AG10803 (cell line): ENCODE measurements around the gene MCOLN3.

Experiments
- DNase-seq: peaks from one replicate; pipeline ENCODE4 v3.0.0; 2010; ENCODE audit warnings: low read depth
- H3K4me3 ChIP-seq: 2 replicates; pipeline ENCODE4 v1.5.1; 2011; ENCODE audit warnings: mild to moderate bottlenecking, low read length, control low read depth
- TF ChIP-seq, protein P1 (sequence below): conservative IDR thresholded peaks from 2 replicates; pipeline ENCODE4 v1.5.1; 2011; ENCODE audit warnings: mild to moderate bottlenecking, low read length, control low read depth, inconsistent platforms

The MCOLN3 gene

DNA sequence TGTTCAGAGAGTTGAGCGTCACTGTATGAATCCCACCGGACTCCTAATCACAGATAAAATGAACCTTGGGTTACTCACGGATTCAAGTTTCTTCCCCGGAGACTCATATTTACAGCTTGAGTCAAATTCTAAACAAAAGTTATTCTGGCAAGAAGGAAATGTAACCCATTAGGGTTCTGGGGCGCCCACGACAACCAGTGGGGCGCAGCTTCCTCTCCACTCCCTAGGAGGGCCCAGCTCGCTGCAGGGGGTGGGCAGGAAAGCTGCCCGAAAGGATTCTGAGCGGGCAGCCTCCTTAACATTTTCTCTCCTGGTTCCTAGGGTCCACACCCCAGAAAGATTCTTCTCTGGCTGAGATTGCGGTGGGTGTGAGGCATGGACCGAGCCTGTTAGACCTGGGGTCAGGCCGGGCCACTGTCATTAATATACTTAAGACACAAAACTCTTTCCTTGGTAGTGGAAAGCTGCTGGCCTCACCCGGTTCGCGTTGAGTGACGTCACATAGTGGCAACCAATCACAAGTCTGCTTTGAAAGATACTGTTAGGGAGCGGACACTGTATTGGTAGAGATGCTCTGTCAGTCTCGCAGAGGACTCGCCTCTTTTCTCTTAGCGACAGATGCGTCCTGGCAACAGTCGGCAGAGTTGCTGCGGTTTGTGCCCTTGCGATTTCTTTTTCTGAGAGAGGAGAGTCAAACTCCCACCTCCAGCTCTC, 13.6 kb upstream of the MCOLN3 start:
- TF ChIP-seq, protein P1, sequence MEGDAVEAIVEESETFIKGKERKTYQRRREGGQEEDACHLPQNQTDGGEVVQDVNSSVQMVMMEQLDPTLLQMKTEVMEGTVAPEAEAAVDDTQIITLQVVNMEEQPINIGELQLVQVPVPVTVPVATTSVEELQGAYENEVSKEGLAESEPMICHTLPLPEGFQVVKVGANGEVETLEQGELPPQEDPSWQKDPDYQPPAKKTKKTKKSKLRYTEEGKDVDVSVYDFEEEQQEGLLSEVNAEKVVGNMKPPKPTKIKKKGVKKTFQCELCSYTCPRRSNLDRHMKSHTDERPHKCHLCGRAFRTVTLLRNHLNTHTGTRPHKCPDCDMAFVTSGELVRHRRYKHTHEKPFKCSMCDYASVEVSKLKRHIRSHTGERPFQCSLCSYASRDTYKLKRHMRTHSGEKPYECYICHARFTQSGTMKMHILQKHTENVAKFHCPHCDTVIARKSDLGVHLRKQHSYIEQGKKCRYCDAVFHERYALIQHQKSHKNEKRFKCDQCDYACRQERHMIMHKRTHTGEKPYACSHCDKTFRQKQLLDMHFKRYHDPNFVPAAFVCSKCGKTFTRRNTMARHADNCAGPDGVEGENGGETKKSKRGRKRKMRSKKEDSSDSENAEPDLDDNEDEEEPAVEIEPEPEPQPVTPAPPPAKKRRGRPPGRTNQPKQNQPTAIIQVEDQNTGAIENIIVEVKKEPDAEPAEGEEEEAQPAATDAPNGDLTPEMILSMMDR: no peak

DNA sequence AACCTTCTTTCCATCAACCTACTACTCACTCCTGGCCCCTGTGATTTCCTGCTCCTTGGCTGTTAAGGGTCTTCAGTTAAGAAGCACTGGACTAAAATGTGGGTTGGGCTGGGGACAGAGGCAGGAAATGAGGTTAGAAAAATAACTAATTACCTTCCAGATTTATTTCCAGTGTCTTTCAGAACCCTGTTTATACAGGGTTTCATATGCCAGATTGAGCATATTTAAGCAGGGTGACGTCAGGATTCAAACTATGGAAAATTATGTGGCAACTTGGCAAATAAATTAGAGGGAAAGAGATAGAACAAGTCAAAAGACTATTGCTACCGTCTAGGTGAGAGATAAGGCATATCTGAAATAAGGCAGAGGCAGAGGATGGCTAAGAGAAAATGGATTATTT, 11.7 kb upstream of the MCOLN3 start:
- H3K4me3 ChIP-seq: no peak overlapping the region
- TF ChIP-seq, protein P1: no peak
- DNase-seq: no peak

More for the DNA sequence above, 13.6 kb upstream of the MCOLN3 start:
- peak; percentile 98 for DNase-seq
- peak overlapping the region; percentile 70 for H3K4me3 ChIP-seq

DNA sequence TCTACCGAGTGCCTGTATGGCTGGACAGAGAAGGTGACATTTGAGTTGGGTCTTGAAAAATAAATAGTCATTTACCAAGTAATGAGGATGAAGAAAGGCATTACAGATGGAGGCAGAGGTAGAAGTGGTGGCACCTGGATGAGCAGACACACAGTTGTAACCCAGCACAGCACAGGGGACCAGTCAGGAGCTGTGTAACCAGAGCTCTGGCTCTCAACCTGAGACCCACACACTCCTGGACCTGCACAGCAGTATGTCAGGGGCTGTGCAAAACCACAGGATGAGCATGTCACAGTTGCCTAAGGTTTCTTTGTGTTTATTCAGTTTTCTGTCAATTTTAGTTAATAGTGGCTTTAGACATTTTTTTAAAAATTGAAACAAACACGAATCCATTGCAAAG, 11.3 kb upstream of the MCOLN3 start:
- H3K4me3 ChIP-seq: no peak overlapping the region
- TF ChIP-seq, protein P1: no peak
- DNase-seq: no peak

DNA sequence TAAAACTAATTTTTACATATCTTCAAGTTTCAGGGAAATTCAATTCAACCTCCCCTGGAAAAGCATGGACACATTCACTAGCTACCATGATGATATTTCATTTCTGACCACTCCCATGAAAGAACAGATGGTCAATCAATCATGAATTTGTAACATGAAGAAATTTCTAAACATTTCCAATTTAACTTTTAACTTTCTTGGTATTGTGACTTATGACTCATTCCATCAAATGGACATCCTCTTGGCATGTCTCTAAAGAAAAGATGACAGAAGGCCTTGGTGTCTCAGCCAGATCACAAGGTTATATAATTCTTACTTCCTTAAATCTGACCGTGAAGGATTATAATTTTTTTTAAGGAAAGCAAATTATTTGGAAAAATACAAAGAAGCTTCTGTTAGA, 10.5 kb upstream of the MCOLN3 start:
- no peak overlapping the region for H3K4me3 ChIP-seq
- TF ChIP-seq, protein P1: no peak
- DNase-seq: no peak

DNA sequence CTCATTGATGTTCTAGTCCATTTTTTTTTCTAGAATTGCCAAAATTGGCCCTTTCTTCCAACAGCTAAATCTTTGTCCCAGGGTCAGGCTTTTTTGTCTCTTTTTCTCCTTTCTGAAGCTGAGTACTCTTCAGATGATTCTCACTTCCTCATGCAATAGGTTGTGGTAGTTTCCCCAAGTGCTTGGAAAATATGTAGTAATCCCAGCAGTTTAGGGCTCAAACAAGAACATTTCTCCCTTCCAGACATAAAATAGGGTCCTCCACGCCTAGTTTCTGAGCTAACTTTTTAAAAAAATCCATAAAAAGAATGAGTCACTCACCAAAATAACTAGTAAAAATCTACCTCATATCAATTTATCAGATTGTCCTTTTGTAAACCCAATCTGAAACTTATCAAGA, 10.0 kb upstream of the MCOLN3 start:
- no peak for DNase-seq
- TF ChIP-seq, protein P1: no peak
- H3K4me3 ChIP-seq: no peak overlapping the region

DNA sequence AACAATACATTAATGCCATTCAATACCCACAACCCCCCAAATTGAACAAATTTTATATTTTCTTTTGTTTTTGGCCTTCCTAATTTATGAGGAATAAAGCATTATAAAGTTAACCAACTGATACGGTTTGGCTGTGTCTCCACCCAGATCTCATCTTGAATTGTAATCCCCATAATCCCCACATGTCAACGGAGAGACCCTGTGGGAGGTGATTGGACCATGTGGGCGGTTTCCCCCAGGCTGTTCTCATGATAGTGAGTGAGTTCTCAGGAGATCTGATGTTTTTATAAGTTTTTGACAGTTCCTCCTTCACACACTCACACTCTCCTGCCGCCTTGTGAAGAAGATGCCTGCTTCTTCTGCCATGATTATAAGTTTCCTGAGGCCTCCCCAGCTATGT, 6.4 kb upstream of the MCOLN3 start:
- DNase-seq: no peak
- no peak overlapping the region for H3K4me3 ChIP-seq
- TF ChIP-seq, protein P1: no peak

DNA sequence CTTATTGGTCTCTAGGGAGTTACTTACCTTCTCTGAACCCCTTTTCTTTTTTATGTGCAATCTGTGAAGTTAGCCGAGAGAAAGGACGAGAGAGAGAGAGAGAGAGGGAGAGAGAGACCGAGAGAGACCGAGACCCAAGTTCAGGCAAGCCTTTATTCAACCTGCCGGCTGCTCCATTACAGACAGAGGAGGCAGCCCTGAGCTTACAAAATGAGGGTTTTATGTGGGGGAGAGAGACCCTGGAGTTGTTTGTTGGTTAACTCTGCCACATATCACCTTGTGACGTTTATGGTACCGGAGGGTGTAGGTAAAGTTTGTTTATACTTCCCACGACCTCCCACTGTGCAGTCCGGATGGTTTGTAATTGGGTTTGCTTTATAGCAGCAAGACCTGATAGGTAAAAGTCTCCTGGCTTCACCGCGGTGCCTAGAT, 1.5 kb upstream of the MCOLN3 start:
- TF ChIP-seq, protein P1: no peak
- H3K4me3 ChIP-seq: no peak overlapping the region
- no peak for DNase-seq
